ENCODE data around the gene PLPPR5.

The PLPPR5 gene

DNA sequence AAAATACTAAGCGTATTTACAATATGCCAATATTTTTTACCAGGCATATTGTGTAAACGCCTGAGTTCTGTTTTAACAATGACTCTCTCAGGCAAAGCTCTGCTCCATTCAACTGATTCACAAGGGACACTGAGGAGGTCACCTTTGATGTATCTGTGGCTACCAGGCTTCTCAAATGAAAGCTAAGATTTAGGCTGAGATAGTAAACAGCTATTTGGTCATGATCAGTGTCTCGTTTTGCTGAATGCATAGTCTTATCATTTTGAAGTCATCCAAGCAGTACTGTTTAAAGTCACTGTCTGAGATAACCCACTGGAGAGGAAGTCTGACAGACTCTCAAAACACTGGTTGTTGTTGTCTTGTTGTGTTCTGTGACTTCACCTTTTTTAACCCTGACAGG, 13.7 kb upstream of the PLPPR5 start:
- H3K79me2 ChIP-seq (ENCODE audit: insufficient read depth, low read length) = no peaks in the 10 kb centered on the region
- no peaks in the 10 kb centered on the region for H3K9me2 ChIP-seq (ENCODE audit: low read depth, low read length)
- no peaks in the 10 kb centered on the region for H3K9me3 ChIP-seq (ENCODE audit: low read length)
- H4K20me1 ChIP-seq (ENCODE audit: insufficient read depth, low read length) = no peaks in the 10 kb centered on the region
- H3K9ac ChIP-seq (ENCODE audit: low read length) = no peak overlapping the region
- H3K36me3 ChIP-seq (ENCODE audit: insufficient read depth, low read length) = no peaks in the 10 kb centered on the region
- no peak overlapping the region for H3K27ac ChIP-seq (ENCODE audit: low read depth, low read length, poor library complexity, severe bottlenecking)
- no peaks in the 10 kb centered on the region for H3K27me3 ChIP-seq (ENCODE audit: insufficient read depth, low read length)
- no peak overlapping the region for H3K4me2 ChIP-seq (ENCODE audit: low read length)
- TF ChIP-seq EZH2 (IDR thresholded peaks at IDR 0.05; ENCODE audit: borderline replicate concordance, low read length) = no peak
- TF ChIP-seq, protein P1, sequence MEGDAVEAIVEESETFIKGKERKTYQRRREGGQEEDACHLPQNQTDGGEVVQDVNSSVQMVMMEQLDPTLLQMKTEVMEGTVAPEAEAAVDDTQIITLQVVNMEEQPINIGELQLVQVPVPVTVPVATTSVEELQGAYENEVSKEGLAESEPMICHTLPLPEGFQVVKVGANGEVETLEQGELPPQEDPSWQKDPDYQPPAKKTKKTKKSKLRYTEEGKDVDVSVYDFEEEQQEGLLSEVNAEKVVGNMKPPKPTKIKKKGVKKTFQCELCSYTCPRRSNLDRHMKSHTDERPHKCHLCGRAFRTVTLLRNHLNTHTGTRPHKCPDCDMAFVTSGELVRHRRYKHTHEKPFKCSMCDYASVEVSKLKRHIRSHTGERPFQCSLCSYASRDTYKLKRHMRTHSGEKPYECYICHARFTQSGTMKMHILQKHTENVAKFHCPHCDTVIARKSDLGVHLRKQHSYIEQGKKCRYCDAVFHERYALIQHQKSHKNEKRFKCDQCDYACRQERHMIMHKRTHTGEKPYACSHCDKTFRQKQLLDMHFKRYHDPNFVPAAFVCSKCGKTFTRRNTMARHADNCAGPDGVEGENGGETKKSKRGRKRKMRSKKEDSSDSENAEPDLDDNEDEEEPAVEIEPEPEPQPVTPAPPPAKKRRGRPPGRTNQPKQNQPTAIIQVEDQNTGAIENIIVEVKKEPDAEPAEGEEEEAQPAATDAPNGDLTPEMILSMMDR (IDR thresholded peaks at IDR 0.05; ENCODE audit: low read length) = no peak
- H3K4me1 ChIP-seq (ENCODE audit: insufficient read depth, low read length, severe bottlenecking) = no peaks in the 10 kb centered on the region
- H3K4me3 ChIP-seq (ENCODE audit: low read depth, low read length, poor library complexity, severe bottlenecking) = no peak overlapping the region
- H3F3A ChIP-seq (ENCODE audit: insufficient read depth, low read length) = no peaks in the 10 kb centered on the region
- no peak overlapping the region for H2AFZ ChIP-seq (ENCODE audit: low read length)

DNA sequence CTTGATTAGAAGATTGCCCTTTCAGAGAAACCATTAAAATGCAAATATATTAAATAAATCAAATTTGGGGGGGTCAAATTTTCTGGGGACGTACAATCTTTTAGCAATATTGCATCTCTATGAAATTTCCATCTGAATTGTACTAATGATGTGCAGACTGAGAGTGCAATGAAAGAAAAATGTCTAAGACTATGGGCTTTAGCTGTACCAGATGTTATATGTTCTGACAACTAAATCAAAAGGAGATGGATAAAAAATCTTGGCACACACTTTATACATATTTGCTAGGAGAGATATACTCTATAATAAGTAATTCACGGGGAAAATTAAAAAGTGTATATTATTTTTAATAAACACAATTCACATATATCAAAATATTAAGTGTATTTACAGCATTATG, 13.0 kb upstream of the PLPPR5 start:
- H3K27me3 ChIP-seq (ENCODE audit: insufficient read depth, low read length) = no peaks in the 10 kb centered on the region

DNA sequence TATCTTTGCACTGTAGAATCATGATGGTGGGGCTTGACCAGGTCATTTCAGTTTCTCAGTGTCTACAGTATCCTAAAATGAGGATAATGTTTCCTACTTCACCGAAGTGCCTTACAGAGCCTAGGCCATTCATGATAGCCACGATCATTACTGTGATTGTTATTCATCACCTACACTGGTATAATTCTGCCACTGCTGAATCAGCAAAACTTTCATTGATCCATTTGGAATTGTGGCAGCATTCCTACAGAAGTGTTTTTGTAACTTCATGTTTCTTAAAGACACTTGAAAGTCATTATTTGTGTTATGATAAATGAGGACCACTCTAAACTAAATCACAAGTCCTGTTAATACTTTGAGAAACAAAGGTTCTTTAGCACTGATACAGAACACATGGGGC, 6.0 kb upstream of the PLPPR5 start:
- no peaks in the 10 kb centered on the region for H4K20me1 ChIP-seq (ENCODE audit: insufficient read depth, low read length)
- H2AFZ ChIP-seq (ENCODE audit: low read length) = no peak overlapping the region
- no peaks in the 10 kb centered on the region for H3F3A ChIP-seq (ENCODE audit: insufficient read depth, low read length)
- no peaks in the 10 kb centered on the region for H3K36me3 ChIP-seq (ENCODE audit: insufficient read depth, low read length)
- H3K79me2 ChIP-seq (ENCODE audit: insufficient read depth, low read length) = no peaks in the 10 kb centered on the region
- H3K27ac ChIP-seq (ENCODE audit: low read depth, low read length, poor library complexity, severe bottlenecking) = no peak overlapping the region
- no peak for TF ChIP-seq EZH2 (IDR thresholded peaks at IDR 0.05; ENCODE audit: borderline replicate concordance, low read length)
- TF ChIP-seq, protein P1 (IDR thresholded peaks at IDR 0.05; ENCODE audit: low read length) = no peak
- H3K9me2 ChIP-seq (ENCODE audit: low read depth, low read length) = no peaks in the 10 kb centered on the region
- H3K27me3 ChIP-seq (ENCODE audit: insufficient read depth, low read length) = no peaks in the 10 kb centered on the region
- no peaks in the 10 kb centered on the region for H3K9me3 ChIP-seq (ENCODE audit: low read length)
- no peak overlapping the region for H3K4me2 ChIP-seq (ENCODE audit: low read length)
- H3K4me1 ChIP-seq (ENCODE audit: insufficient read depth, low read length, severe bottlenecking) = no peaks in the 10 kb centered on the region
- no peak overlapping the region for H3K9ac ChIP-seq (ENCODE audit: low read length)
- no peak overlapping the region for H3K4me3 ChIP-seq (ENCODE audit: low read depth, low read length, poor library complexity, severe bottlenecking)

More for the DNA sequence above, 13.0 kb upstream of the PLPPR5 start:
- Histone ChIP-seq H3K36me3 (ENCODE audit: insufficient read depth, low read length) (no peaks in the 10 kb centered on the region), H4K20me1 (ENCODE audit: insufficient read depth, low read length) (no peaks in the 10 kb centered on the region), H3F3A (ENCODE audit: insufficient read depth, low read length) (no peaks in the 10 kb centered on the region), H3K9ac (ENCODE audit: low read length) (no peak overlapping the region), H3K4me3 (ENCODE audit: low read depth, low read length, poor library complexity, severe bottlenecking) (no peak overlapping the region), H3K79me2 (ENCODE audit: insufficient read depth, low read length) (no peaks in the 10 kb centered on the region), H2AFZ (ENCODE audit: low read length) (no peak overlapping the region), H3K9me3 (ENCODE audit: low read length) (no peaks in the 10 kb centered on the region), H3K4me1 (ENCODE audit: insufficient read depth, low read length, severe bottlenecking) (no peaks in the 10 kb centered on the region), H3K4me2 (ENCODE audit: low read length) (no peak overlapping the region), H3K27ac (ENCODE audit: low read depth, low read length, poor library complexity, severe bottlenecking) (no peak overlapping the region), H3K9me2 (ENCODE audit: low read depth, low read length) (no peaks in the 10 kb centered on the region)
- no peak for TF ChIP-seq EZH2 (IDR thresholded peaks at IDR 0.05; ENCODE audit: borderline replicate concordance, low read length)
- TF ChIP-seq, protein P1 (IDR thresholded peaks at IDR 0.05; ENCODE audit: low read length) = no peak
